NCI-H2196 treated with DMSO at 0.1 percent for 48 hours (cell line): ENCODE results near the gene SLC25A24.

Experiments
- DNase-seq: peaks from one replicate; lab custom pipeline; 2025; ENCODE audit not compliant: unreplicated experiment; lab: John Stamatoyannopoulos, UW

Gene SLC25A24

GRCh38 chr1:108106775-108107174 is 93.4 kb downstream of the SLC25A24 start:
- DNase-seq, result no peak

DNA sequence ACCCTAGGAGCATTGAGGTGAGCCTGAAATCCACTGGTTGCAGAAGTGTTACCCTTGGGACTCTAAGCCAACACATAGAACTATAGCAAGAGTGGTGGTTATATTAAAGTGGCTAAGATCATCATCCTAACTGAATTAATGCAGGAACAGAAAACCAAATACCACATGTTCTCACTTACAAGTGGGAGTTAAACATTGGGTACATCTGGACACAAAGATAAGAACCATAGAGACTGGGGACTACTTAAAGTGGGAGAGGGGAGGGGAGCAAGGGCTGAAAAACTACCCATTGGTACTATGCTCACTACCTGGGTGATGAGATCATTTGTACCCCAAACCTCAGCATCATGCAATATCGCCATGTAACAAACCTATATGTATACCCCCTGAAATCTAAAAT is 100.0 kb downstream of the SLC25A24 start:
- no peak for DNase-seq

DNA sequence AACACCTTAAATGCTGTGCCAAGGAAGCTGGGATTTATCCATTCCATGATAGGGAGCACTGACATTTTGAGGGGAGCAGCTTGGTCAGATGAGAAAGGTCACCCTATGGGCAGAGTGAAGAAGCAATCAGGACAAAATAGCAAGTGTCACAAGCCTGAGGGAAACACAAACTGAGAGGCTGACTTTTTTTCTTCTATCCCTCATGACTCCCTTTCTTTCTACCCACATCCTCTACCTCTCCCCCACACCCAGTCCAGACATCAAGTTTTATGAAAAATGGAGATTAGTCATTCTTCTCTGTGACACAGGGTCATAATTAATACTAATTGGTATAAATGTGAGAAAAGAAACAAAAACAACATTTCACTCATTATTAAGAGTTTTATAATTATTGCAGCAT is 103.1 kb downstream of the SLC25A24 start:
- DNase-seq, result no peak

DNA sequence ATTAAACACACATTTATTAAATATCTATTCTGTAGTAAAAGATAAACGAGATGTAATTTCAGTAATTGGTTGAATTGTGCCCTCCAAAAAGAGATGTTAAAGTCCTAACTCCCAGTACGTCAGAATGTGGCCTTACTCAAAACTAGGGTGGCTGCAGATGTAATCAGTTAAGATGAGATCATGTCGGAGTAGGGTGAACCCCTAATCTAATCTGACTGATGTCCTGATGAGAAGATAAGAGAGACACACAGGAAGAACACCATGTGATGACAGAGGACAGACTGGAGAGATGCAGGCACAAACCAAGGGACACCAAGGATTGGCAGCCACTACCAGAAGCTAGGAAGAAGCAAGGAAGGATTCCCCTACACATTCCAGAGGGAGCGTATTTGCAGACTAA is 104.1 kb downstream of the SLC25A24 start:
- no peak for DNase-seq

DNA sequence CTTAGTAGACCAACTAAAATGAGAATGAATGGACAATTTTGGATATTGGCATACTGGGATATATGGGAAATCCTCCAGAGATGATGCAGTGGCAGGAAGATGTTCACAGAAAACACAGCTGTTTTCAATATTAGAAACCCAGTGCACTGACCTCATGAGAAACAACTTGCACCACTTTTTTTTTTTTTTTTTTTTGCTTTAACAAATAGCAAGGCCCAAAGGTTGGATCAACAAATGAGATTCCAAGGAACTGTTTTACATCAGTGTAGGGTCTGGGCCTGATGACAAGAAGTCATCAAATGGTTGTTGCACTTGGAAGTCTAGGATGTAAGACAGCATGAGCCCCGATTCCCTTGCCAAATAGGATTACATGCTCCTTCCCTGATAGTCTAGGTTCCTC is 110.7 kb downstream of the SLC25A24 start:
- DNase-seq, result no peak

DNA sequence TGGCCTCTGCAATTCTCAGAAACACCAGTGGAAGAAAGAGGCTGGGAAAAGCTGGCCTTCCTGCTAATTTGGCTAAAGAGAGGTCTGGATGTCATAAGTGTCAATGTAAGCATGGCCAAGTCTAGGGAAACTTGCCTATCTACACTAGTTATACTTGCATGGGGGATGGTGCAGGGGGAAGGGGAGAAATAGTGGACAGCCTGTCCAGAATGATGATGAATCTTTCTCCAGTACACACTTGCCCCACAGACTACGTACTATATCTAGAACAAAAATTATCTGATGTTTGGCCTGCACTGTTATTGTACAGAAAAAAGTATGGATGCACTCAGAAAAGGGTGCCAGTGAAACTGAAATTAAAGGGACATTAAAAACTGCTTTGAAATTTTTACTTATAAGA is 114.5 kb downstream of the SLC25A24 start:
- DNase-seq, result no peak

- no peak for DNase-seq
Observed at GRCh38 chr1:108084866-108085477, 115.2 kb downstream of the SLC25A24 start.
